GM12891 (cell line): ENCODE measurements around the gene HSPA4.

ENCODE experiments used
- DNase-seq: peaks from one replicate; pipeline ENCODE4 v3.0.0; 2011; ENCODE audit warnings: low spot score; ENCODE audit not compliant: insufficient read length
- FAIRE-seq: peaks from 2 replicates; lab custom pipeline; 2011; peaks lifted over from hg19 to GRCh38; lab: Jason Lieb, UNC
- PAX5 ChIP-seq: IDR thresholded peaks from 2 replicates; pipeline ENCODE4 v1.6.1; 2011; ENCODE audit warnings: low read length, moderate library complexity, mild to moderate bottlenecking; ENCODE audit not compliant: insufficient read depth, severe bottlenecking
- POLR2A ChIP-seq: IDR thresholded peaks from 2 replicates; pipeline ENCODE4 v1.6.1; 2011; ENCODE audit warnings: low read depth, low read length, control low read depth
- POLR2AphosphoS5 ChIP-seq: IDR thresholded peaks from 2 replicates; pipeline ENCODE4 v1.6.1; 2011; ENCODE audit warnings: low read depth, low read length, control low read depth
- POU2F2 ChIP-seq: IDR thresholded peaks from 2 replicates; pipeline ENCODE4 v1.6.1; 2011; ENCODE audit warnings: low read depth, mild to moderate bottlenecking, control low read depth, low read length, moderate library complexity
- SPI1 ChIP-seq: IDR thresholded peaks from 2 replicates; pipeline ENCODE4 v1.6.1; 2011; ENCODE audit warnings: low read depth, low read length, control low read depth
- TAF1 ChIP-seq: IDR thresholded peaks from 2 replicates; pipeline ENCODE4 v1.6.1; 2011; ENCODE audit warnings: low read depth, low read length, control low read depth

The HSPA4 gene

GRCh38 chr5:133086366-133086875, 34.6 kb downstream of the HSPA4 start:
- DNase-seq (no peak), FAIRE-seq (no peak)
- TF ChIP-seq POU2F2 (no peak), TAF1 (no peak), SPI1 (no peak), POLR2A (no peak), POLR2AphosphoS5 (no peak), PAX5 (no peak)

- DNase-seq, result no peak
- peak; percentile 31 for FAIRE-seq
- TF ChIP-seq POLR2A, result no peak
- TF ChIP-seq PAX5, result no peak
- no peak for TF ChIP-seq POLR2AphosphoS5
Observed at GRCh38 chr5:133088064-133088463, 36.3 kb downstream of the HSPA4 start.

- FAIRE-seq (no peak), DNase-seq (no peak)
- TF ChIP-seq POLR2AphosphoS5, result no peak
- no peak for TF ChIP-seq PAX5
- TF ChIP-seq POU2F2, result no peak
- no peak for TF ChIP-seq POLR2A
- no peak for TF ChIP-seq SPI1
- TF ChIP-seq TAF1, result no peak
Observed at GRCh38 chr5:133091034-133091433, 39.2 kb downstream of the HSPA4 start.

- FAIRE-seq (no peak), DNase-seq (no peak)
- no peak for TF ChIP-seq TAF1
- TF ChIP-seq POLR2AphosphoS5, result no peak
- TF ChIP-seq POLR2A, result no peak
- TF ChIP-seq SPI1, result no peak
- TF ChIP-seq PAX5, result no peak
- no peak for TF ChIP-seq POU2F2
Observed at GRCh38 chr5:133106343-133106742, 54.5 kb downstream of the HSPA4 start.

- FAIRE-seq (peak; percentile 69), DNase-seq (no peak)
- 0 out of 2 replicates have a peak, but pooled peaks have one; percentile 16 for TF ChIP-seq POLR2A
- TF ChIP-seq POU2F2, result no peak
Observed at GRCh38 chr5:133106761-133107572, 55.2 kb downstream of the HSPA4 start.

GRCh38 chr5:133108481-133108921, 56.7 kb downstream of the HSPA4 start:
- DNase-seq, result no peak
- FAIRE-seq, result no peak
- TF ChIP-seq SPI1 (peak; percentile 60), PAX5 (no peak), POLR2A (no peak), POU2F2 (no peak), TAF1 (no peak), POLR2AphosphoS5 (no peak)

GRCh38 chr5:133109655-133110483, 58.1 kb downstream of the HSPA4 start:
- FAIRE-seq, result no peak
- TF ChIP-seq POLR2AphosphoS5, result no peak
- TF ChIP-seq POU2F2, result no peak
- TF ChIP-seq PAX5, result no peak
- TF ChIP-seq TAF1, result no peak
- TF ChIP-seq SPI1, result no peak
- no peak for TF ChIP-seq POLR2A
- no peak for DNase-seq

- DNase-seq (no peak), FAIRE-seq (no peak)
- no peak for TF ChIP-seq TAF1
- TF ChIP-seq POU2F2, result no peak
- no peak for TF ChIP-seq POLR2AphosphoS5
- no peak for TF ChIP-seq PAX5
- TF ChIP-seq POLR2A, result no peak
- TF ChIP-seq SPI1, result no peak
Observed at GRCh38 chr5:133110709-133111108, 58.9 kb downstream of the HSPA4 start.

- peak; percentile 92 for FAIRE-seq
- TF ChIP-seq POLR2A (peak; percentile 45; the same call in 1 of the 2 replicates), TAF1 (no peak)
- peak; percentile 61 for DNase-seq
Observed at GRCh38 chr5:133111299-133111698, 59.5 kb downstream of the HSPA4 start.
